Neuronal stem cell (in vitro differentiated cells): ENCODE results near the gene STARD9.

Experiments
- DNase-seq: peaks from one replicate; pipeline ENCODE4 v3.0.0-alpha.2; 2013; ENCODE audit warnings: low spot score
- H2AFZ ChIP-seq: one replicate; pipeline ENCODE4 v1.6.1; 2013; ENCODE audit warnings: mild to moderate bottlenecking, low read length, inconsistent platforms
- H2AK5ac ChIP-seq: 2 replicates; pipeline ENCODE4 v1.6.1; 2013; ENCODE audit warnings: low read depth, mild to moderate bottlenecking, inconsistent platforms, low read length, moderate library complexity, mixed read lengths
- H2BK120ac ChIP-seq: 2 replicates; pipeline ENCODE4 v1.6.1; 2013; ENCODE audit warnings: low read depth, mild to moderate bottlenecking, inconsistent platforms, low read length, moderate library complexity, mixed read lengths
- H2BK12ac ChIP-seq: one replicate; pipeline ENCODE4 v1.6.1; 2013; ENCODE audit warnings: low read length, inconsistent platforms
- H2BK15ac ChIP-seq: 2 replicates; pipeline ENCODE4 v1.6.1; 2013; ENCODE audit warnings: mild to moderate bottlenecking, low read length, inconsistent platforms, mixed read lengths
- H2BK5ac ChIP-seq: one replicate; pipeline ENCODE4 v1.6.1; 2013; ENCODE audit warnings: inconsistent platforms, mild to moderate bottlenecking, low read length, moderate library complexity
- H3K14ac ChIP-seq: one replicate; pipeline ENCODE4 v1.6.1; 2013; ENCODE audit warnings: low read length, inconsistent platforms
- H3K18ac ChIP-seq: 2 replicates; pipeline ENCODE4 v1.6.1; 2013; ENCODE audit warnings: low read length, inconsistent platforms
- H3K23ac ChIP-seq: 2 replicates; pipeline ENCODE4 v1.6.1; 2013; ENCODE audit warnings: low read depth, mild to moderate bottlenecking, mixed read lengths, low read length, inconsistent platforms; ENCODE audit not compliant: poor library complexity
- H3K27ac ChIP-seq: replicated peaks from 3 replicates; pipeline ENCODE4 v1.5.1; 2013; ENCODE audit warnings: low read length, inconsistent platforms
- H3K27me3 ChIP-seq, 3 experiments: 2 replicates each; pipeline ENCODE4 v1.6.1; 2013; ENCODE audit warnings: low read length in 3 of 3, mild to moderate bottlenecking in 2 of 3, inconsistent platforms in 1 of 3, low read depth in 1 of 3, mixed read lengths in 1 of 3, moderate library complexity in 1 of 3; ENCODE audit not compliant: control insufficient read depth in 3 of 3, insufficient read depth in 3 of 3
- H3K36me3 ChIP-seq, 2 donors: replicated peaks in 1 of 2; 2 replicates each; pipeline ENCODE4 v1.6.1; 2013; ENCODE audit warnings: low read length in 2 of 2; ENCODE audit not compliant: control insufficient read depth in 2 of 2, insufficient read depth in 2 of 2
- H3K4ac ChIP-seq: 2 replicates; pipeline ENCODE4 v1.6.1; 2013; ENCODE audit warnings: inconsistent platforms, mild to moderate bottlenecking, low read length, moderate library complexity
- H3K4me1 ChIP-seq, 2 donors: 1 replicate in 1 of 2; 2 replicates in 1 of 2; pipeline ENCODE4 v1.6.1; 2013; ENCODE audit warnings: low read length in 2 of 2, low read depth in 1 of 2; ENCODE audit not compliant: control insufficient read depth in 2 of 2, insufficient read depth in 1 of 2
- H3K4me2 ChIP-seq: one replicate; pipeline ENCODE4 v1.6.1; 2013; ENCODE audit warnings: mild to moderate bottlenecking, low read length, inconsistent platforms; ENCODE audit not compliant: insufficient read depth, poor library complexity, severe bottlenecking
- H3K4me3 ChIP-seq, 2 donors: 2 replicates each; pipeline ENCODE4 v1.5.1; 2013; ENCODE audit warnings: low read length in 2 of 2, mild to moderate bottlenecking in 2 of 2, inconsistent platforms in 1 of 2, moderate library complexity in 1 of 2
- H3K79me1 ChIP-seq: one replicate; pipeline ENCODE4 v1.6.1; 2013; ENCODE audit warnings: low read depth, mild to moderate bottlenecking, inconsistent platforms, low read length, moderate library complexity
- H3K9ac ChIP-seq: one replicate; pipeline ENCODE4 v1.6.1; 2013; ENCODE audit warnings: mild to moderate bottlenecking, low read depth, low read length, inconsistent platforms; ENCODE audit not compliant: poor library complexity
- H3K9me3 ChIP-seq, 2 donors: replicated peaks in 1 of 2; 2 replicates each; pipeline versions ENCODE3 to v1.6.1; 2013; ENCODE audit warnings: low read length in 2 of 2, mild to moderate bottlenecking in 2 of 2, inconsistent platforms in 1 of 2, low read depth in 1 of 2, mixed read lengths in 1 of 2, moderate library complexity in 1 of 2; ENCODE audit not compliant: control insufficient read depth in 2 of 2, insufficient read depth in 1 of 2
- H4K8ac ChIP-seq: one replicate; pipeline ENCODE4 v1.6.1; 2013; ENCODE audit warnings: low read depth, mild to moderate bottlenecking, inconsistent platforms, low read length, moderate library complexity
- H4K91ac ChIP-seq: one replicate; pipeline ENCODE4 v1.6.1; 2013; ENCODE audit warnings: low read length, low read depth, mild to moderate bottlenecking, inconsistent platforms; ENCODE audit not compliant: poor library complexity
- WGBS, 2 donors: extraction: QIAGEN DNeasy Blood & Tissue Kit; methylation state at CpG; one replicate each; pipeline ENCODE4 v1.1.7; 2013; ENCODE audit warnings: missing lambda C conversion rate in 2 of 2, mixed read lengths in 1 of 2; ENCODE audit not compliant: insufficient read length in 2 of 2, insufficient replicate concordance in 1 of 2; ENCODE audit errors: extremely low coverage in 2 of 2; 5-methylcytosine and 5-hydroxymethylcytosine counted together

The STARD9 gene

GRCh38 chr15:42728972-42729371, 153.6 kb downstream of the STARD9 start:
- H3K4me3 ChIP-seq: no peak overlapping the region
- no peak overlapping the region for H2AK5ac ChIP-seq
- no peak overlapping the region for H3K9ac ChIP-seq
- H3K14ac ChIP-seq: no peak overlapping the region
- peaks cover 53 to 98% of the 10 kb centered on the region in 2 donors for H3K36me3 ChIP-seq
- H3K27ac ChIP-seq: no peak overlapping the region
- no peak overlapping the region for H2BK5ac ChIP-seq
- H3K18ac ChIP-seq: no peak overlapping the region
- no peak overlapping the region for H4K91ac ChIP-seq
- no peak overlapping the region for H2AFZ ChIP-seq
- H2BK120ac ChIP-seq: no peak overlapping the region
- H3K4ac ChIP-seq: no peak overlapping the region
- H4K8ac ChIP-seq: no peak overlapping the region
- DNase-seq: no peak
- peaks cover 0 to 2% of the 10 kb centered on the region in 2 donors for H3K4me1 ChIP-seq
- no peaks in the 10 kb centered on the region for H3K79me1 ChIP-seq
- H3K9me3 ChIP-seq: no peaks in the 10 kb centered on the region
- no peak overlapping the region for H3K23ac ChIP-seq
- no CpG with 5 or more reads among the region's 14 CpGs for WGBS, 2 donors
- no peak overlapping the region for H2BK15ac ChIP-seq
- H3K4me2 ChIP-seq: no peak overlapping the region
- no peaks in the 10 kb centered on the region for H3K27me3 ChIP-seq
- H2BK12ac ChIP-seq: no peak overlapping the region

GRCh38 chr15:42729409-42729808, 154.0 kb downstream of the STARD9 start:
- no peak overlapping the region for H2BK12ac ChIP-seq
- no CpG with 5 or more reads among the region's 7 CpGs for WGBS, 2 donors
- no peak overlapping the region for H2BK15ac ChIP-seq
- no peak overlapping the region for H2AK5ac ChIP-seq
- peaks cover 0 to 2% of the 10 kb centered on the region in 2 donors for H3K4me1 ChIP-seq
- H4K91ac ChIP-seq: no peak overlapping the region
- DNase-seq: no peak
- H2AFZ ChIP-seq: no peak overlapping the region
- H3K18ac ChIP-seq: no peak overlapping the region
- H3K79me1 ChIP-seq: no peaks in the 10 kb centered on the region
- no peak overlapping the region for H3K4me2 ChIP-seq
- H3K14ac ChIP-seq: no peak overlapping the region
- peak overlapping the region; percentile 31 for H3K23ac ChIP-seq
- H3K9ac ChIP-seq: no peak overlapping the region
- H3K4ac ChIP-seq: no peak overlapping the region
- no peak overlapping the region for H2BK5ac ChIP-seq
- H4K8ac ChIP-seq: no peak overlapping the region
- H2BK120ac ChIP-seq: no peak overlapping the region
- H3K27ac ChIP-seq: no peak overlapping the region
- H3K36me3 ChIP-seq: peaks cover 53 to 98% of the 10 kb centered on the region in 2 donors
- H3K4me3 ChIP-seq: no peak overlapping the region
- H3K9me3 ChIP-seq: no peaks in the 10 kb centered on the region
- no peaks in the 10 kb centered on the region for H3K27me3 ChIP-seq

GRCh38 chr15:42730135-42730534, 154.7 kb downstream of the STARD9 start:
- Histone ChIP-seq H3K9me3 (no peaks in the 10 kb centered on the region), H2AK5ac (no peak overlapping the region), H2BK15ac (no peak overlapping the region), H3K79me1 (no peaks in the 10 kb centered on the region), H3K14ac (no peak overlapping the region), H3K4me3 (no peak overlapping the region), H3K27ac (no peak overlapping the region), H3K4me2 (no peak overlapping the region), H3K18ac (no peak overlapping the region), H3K4ac (no peak overlapping the region), H3K4me1 (peaks cover 0 to 2% of the 10 kb centered on the region in 2 donors), H4K91ac (no peak overlapping the region), H2AFZ (no peak overlapping the region), H2BK5ac (no peak overlapping the region), H3K36me3 (peaks cover 52 to 98% of the 10 kb centered on the region in 2 donors), H3K23ac (peak overlapping the region; percentile 46), H2BK12ac (no peak overlapping the region), H2BK120ac (no peak overlapping the region), H3K9ac (no peak overlapping the region), H3K27me3 (no peaks in the 10 kb centered on the region), H4K8ac (no peak overlapping the region)
- no peak for DNase-seq
- no CpG with 5 or more reads among the region's 8 CpGs for WGBS, 2 donors

GRCh38 chr15:42730536-42730935, 155.1 kb downstream of the STARD9 start:
- H3K4me3 ChIP-seq: no peak overlapping the region
- no peak overlapping the region for H3K4me2 ChIP-seq
- H2BK15ac ChIP-seq: no peak overlapping the region
- H3K4me1 ChIP-seq: peaks cover 0 to 2% of the 10 kb centered on the region in 2 donors
- H4K91ac ChIP-seq: no peak overlapping the region
- H2BK120ac ChIP-seq: no peak overlapping the region
- H3K36me3 ChIP-seq: peaks cover 54 to 98% of the 10 kb centered on the region in 2 donors
- no peak overlapping the region for H3K4ac ChIP-seq
- H3K27ac ChIP-seq: no peak overlapping the region
- no peak for DNase-seq
- no peaks in the 10 kb centered on the region for H3K79me1 ChIP-seq
- WGBS, 2 donors: no CpG with 5 or more reads among the region's 14 CpGs
- H3K9ac ChIP-seq: no peak overlapping the region
- H3K27me3 ChIP-seq: no peaks in the 10 kb centered on the region
- no peaks in the 10 kb centered on the region for H3K9me3 ChIP-seq
- no peak overlapping the region for H3K18ac ChIP-seq
- H2BK5ac ChIP-seq: no peak overlapping the region
- no peak overlapping the region for H2BK12ac ChIP-seq
- no peak overlapping the region for H3K23ac ChIP-seq
- H3K14ac ChIP-seq: no peak overlapping the region
- no peak overlapping the region for H2AFZ ChIP-seq
- H4K8ac ChIP-seq: no peak overlapping the region
- H2AK5ac ChIP-seq: no peak overlapping the region
